OCI-LY3 (cell line): ENCODE data around the gene PRSS33.

ENCODE experiments used
- EZH2phosphoT487 ChIP-seq: fragments of 200-600 bp; shearing (Covaris generic); IDR thresholded peaks from 2 replicates; pipeline ENCODE4 v1.6.1; 2018; ENCODE audit warnings: antibody characterized with exemption, mixed run types, low read depth
- TF ChIP-seq, protein P1 (sequence below): fragments of 200-600, 300-600 bp; sonication (generic); IDR thresholded peaks from 2 replicates; pipeline ENCODE4 v1.5.1; 2014; ENCODE audit warnings: antibody characterized with exemption, low read length, low read depth

DNA sequence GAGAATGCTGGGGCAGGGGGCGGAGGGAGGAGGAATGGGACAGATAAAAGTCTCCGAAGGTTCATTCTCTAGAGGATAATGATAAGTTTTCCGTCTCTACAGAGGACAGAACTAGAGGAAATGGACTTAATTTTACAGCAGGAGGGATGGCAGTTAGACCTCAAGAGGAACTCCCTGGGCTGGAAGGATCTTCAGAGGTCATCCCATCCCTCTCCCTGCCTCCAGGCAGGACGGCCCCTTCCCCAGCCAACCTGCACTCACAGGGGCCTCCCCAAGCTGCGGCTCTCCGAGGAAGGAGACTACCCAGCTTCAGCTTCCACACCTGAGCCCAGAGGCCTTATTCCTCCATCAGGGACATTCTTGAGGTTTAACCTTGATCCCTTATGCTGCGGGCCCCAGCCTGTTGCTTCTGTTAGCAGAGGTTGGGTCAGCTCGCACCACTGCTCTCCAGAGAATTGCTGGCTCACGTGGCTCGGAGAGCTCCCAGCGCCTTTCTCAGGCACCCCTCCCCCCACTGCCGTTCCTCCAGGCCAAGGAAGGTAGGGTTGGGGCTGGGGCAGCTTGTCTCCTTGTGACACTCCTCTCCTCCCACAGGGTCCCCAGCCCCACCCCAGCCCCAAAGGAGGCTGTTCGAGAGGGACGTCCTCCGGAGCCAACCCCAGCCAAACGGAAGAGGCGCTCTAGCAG is 18.8 kb downstream of the PRSS33 start:
- TF ChIP-seq, protein P1, sequence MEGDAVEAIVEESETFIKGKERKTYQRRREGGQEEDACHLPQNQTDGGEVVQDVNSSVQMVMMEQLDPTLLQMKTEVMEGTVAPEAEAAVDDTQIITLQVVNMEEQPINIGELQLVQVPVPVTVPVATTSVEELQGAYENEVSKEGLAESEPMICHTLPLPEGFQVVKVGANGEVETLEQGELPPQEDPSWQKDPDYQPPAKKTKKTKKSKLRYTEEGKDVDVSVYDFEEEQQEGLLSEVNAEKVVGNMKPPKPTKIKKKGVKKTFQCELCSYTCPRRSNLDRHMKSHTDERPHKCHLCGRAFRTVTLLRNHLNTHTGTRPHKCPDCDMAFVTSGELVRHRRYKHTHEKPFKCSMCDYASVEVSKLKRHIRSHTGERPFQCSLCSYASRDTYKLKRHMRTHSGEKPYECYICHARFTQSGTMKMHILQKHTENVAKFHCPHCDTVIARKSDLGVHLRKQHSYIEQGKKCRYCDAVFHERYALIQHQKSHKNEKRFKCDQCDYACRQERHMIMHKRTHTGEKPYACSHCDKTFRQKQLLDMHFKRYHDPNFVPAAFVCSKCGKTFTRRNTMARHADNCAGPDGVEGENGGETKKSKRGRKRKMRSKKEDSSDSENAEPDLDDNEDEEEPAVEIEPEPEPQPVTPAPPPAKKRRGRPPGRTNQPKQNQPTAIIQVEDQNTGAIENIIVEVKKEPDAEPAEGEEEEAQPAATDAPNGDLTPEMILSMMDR, result no peak
- no peak for TF ChIP-seq EZH2phosphoT487
